ENCODE results near the gene EPHB6.

Gene EPHB6

GRCh38 chr7:142854372-142855113 lies at the start of gene EPHB6:
EPHB6 (plus strand) TSS chr7:142855076; CDS start chr7:142863228, 8,152 bp downstream.
- peak; percentile 52 for DNase-seq (ENCODE audit: low spot score)

DNA sequence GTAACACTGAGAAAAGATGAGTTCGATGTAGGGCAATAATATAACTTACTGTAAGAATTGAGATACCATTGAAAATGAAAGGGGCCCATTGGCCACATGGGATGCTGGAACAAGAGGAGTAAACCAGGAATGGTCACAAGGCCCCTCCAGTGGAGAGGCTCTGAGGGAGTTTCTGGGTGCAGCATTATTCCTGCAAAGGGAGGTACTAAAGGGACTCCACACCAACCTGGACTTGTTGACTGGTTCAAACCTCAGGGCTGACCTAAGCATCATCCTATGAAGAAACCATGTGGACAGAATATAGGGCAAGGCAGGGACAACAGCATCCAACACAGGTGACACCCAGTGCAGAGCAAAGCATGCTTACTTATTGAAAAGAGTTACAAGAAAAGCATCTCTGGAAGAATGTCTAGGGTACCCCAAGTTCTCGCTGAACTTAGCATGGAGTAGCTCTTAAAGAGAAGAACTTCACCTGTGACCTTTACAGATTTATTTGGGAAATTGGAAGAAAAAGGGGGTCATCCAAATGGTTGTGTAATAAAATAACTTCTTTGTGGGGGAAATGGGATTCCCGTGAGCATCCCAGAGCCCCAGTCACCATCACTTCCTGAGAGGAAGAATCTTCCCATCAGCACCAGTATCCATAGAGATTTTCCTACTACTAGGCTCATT lies 49.4 kb upstream of the EPHB6 start:
- DNase-seq (ENCODE audit: low spot score) = no peak

DNA sequence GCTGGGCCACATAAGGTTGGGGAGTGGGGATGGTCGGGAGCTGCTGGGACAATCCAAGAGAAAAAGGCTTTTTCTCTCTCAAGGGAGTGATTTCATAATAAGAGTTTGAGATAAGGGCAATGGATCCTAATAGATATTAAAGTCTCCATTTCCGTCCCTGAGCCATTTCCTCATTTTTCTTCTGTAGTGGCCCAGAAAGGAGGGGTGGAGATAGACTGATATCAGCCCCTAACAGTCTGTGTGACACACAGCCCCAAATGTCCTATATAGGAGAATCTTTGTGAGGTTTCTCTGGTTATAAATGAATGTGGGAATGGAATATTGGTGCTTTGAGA lies 48.9 kb upstream of the EPHB6 start:
- DNase-seq (ENCODE audit: low spot score) = no peak

GRCh38 chr7:142806957-142807356 lies 47.9 kb upstream of the EPHB6 start:
- DNase-seq (ENCODE audit: low spot score) = no peak

DNA sequence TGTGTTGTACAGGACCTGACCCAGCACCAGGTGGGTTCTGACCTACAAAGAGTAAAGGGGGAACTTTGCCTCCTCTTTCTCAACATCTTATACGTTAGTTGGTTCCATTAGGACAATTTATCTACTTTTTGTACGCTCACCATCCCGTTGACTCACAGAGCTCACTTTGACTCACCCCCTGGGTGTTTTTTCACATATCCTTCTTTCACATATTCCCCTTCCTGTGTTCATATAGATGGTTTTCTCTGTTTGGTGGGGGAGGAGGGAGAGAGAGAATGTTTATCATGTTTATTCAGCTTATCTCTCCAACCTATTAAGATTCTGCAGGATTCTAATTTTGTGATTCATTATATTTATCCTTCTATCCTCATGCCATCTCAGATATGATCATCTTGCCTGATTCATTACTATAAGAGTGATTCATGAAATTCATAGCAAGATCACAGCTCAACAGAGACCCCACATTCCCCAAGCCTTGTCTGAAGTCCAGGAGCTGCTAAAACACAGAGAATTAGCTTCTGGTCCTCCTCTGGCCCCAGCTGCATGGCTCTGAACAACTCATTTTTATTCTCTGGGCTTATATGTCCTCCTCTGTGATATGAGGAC lies 46.9 kb upstream of the EPHB6 start:
- DNase-seq (ENCODE audit: low spot score) = peak; percentile 88

GRCh38 chr7:142808461-142808801 lies 46.4 kb upstream of the EPHB6 start:
- no peak for DNase-seq (ENCODE audit: low spot score)

GRCh38 chr7:142808802-142809583 lies 45.9 kb upstream of the EPHB6 start:
- peak; percentile 98 for DNase-seq (ENCODE audit: low spot score)

DNA sequence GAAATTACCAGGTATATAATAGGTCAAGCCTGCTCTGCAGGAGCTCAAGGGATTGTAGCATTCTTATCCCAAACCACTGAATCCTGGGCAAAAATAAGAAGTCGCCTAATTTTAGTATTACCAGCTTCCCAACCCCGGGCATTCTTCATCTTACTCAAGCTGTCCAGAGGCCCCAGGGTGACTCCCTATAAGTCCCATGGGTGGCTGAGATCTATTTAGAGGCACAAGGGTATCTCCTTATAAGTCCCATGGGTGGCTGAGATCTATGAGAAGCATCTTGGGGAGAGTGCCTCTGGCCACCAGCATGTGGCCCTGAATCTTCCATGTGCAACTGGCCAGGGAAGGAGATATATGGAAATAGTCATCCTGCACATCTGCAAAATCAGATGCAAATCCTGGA lies 45.2 kb upstream of the EPHB6 start:
- DNase-seq (ENCODE audit: low spot score) = peak; percentile 35

DNA sequence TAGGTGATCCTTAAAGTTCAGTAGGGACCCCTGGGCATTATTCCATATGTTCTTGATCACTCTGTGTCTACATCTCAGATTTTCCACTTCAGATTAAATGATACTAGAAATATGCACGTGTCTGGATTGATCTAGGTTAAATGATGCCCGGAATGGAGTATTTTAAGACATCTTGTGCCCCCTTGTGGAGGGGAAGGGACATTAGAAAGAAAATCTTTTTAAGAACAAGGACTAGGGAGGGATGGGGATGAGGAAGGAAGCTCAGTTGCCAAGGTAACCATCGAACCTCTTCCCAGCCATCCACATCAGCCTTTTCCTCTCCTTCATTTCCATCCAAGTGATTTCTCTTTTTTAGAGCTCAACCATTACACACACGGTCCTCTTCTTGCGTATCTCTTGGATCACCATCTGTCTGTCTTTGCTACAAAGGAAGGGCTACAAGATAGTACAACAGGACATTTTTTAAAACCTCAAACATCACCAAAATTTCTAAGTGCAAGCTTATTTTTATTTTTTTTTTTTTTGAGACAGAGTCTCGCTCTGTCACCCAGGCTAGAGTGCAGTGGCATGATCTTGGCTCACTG lies 43.6 kb upstream of the EPHB6 start:
- DNase-seq (ENCODE audit: low spot score) = peak; percentile 83

DNA sequence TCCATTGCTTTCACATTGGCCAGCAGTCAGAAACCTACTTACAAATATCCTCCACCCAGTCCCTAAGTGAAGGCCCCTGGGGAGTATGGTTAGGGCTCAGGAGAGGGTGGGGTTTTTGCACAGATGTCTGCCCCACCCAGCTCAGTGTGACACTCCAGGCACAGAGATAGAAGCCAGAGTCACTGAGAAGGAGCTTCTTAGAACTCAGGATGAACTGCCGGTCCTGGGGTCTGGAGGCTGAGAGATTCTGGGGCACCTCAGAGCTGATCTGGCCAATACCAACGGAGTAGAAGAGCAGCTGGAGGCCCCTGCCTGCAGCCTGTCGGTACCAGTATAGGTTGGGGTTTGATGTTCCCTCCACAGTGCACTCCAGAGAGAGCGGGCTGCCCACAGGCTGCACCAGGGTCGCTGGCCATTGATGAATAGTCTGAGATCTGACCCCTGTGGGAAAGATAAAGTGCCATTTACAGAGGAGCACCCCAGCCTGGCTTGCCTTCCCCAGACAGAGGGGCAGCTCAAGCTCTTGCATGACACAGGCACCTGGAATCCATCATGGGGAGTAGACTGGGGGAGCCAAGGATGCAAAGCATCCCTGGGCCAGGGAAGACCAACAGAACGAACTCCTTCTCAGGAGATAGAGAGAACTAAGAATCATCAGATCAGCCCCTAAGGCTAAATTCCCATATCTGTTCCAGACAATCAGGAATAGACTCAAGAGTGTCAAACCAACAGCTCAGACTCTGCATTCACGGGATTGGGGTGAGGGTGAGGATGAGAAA lies 42.2 kb upstream of the EPHB6 start:
- peak; percentile 47 for DNase-seq (ENCODE audit: low spot score)

- DNase-seq (ENCODE audit: low spot score) = peak; percentile 60
Measured at GRCh38 chr7:142813226-142813625, 41.6 kb upstream of the EPHB6 start.

DNA sequence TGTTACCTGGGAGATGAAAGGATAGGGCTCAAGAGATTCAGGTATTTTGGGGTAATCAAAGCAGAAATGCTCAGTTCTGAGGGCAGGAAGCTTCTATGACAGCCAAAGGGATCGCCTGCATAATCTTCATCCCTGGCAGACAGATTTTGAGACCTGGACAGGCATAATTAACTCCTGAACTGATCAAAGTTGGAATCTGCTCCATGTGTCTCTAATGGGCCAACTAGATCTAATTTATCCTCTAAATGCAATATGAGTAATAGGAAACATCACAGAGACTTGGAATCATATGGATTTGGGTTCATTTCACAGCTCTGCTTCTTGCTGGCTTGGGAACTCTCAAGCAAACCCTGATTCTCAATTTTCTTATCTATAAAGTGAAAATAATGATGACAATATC lies 41.2 kb upstream of the EPHB6 start:
- no peak for DNase-seq (ENCODE audit: low spot score)

GRCh38 chr7:142814451-142814850 lies 40.4 kb upstream of the EPHB6 start:
- no peak for DNase-seq (ENCODE audit: low spot score)

GRCh38 chr7:142815134-142815533 lies 39.7 kb upstream of the EPHB6 start:
- no peak for DNase-seq (ENCODE audit: low spot score)

- DNase-seq (ENCODE audit: low spot score) = no peak
Measured at GRCh38 chr7:142817506-142817905, 37.4 kb upstream of the EPHB6 start.

GRCh38 chr7:142819530-142819929 lies 35.3 kb upstream of the EPHB6 start:
- DNase-seq (ENCODE audit: low spot score) = no peak

DNA sequence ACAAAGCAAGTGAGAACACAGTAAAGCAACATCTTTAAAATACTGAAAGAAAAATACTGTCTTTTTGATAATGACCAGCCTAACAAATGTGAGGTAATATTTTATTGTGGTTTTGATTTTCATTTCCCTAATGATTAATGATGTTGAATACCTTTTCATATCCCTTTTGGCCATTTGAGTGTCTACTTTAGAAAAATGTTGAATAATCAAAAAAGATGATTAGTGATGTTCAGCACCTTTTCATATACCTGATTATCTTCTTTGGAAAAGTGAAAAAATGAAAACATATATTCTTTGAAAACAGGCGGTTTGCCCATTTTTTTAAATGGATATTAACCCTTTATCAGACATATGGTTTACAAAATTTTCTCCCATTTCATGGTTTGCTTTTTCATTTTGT lies 32.2 kb upstream of the EPHB6 start:
- no peak for DNase-seq (ENCODE audit: low spot score)

DNA sequence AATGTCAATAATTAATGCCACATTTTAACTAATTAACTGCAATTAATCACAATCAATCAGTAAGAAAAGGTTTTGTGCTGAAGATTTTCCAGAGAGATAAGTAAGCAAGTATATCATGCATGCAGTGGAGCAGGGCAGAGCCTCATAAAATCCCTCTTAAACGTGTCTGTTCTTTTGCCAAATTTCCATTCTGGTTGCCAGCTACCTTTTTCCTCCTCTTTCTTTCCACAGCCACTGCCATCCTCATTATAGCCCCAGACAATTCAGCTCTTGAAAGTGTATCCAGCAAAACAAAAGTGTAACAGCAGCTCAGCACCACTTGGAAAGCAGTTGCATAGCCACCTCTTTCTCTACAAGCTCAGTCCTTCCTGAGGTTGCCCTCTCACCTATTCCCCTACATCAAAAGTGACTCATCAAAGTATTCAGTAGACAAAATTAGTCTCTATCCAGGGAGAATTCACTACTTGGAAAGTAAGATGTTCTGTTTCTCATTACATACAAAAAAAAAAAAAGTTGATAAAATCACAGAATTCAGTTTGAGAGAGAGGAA lies 26.9 kb upstream of the EPHB6 start:
- no peak for DNase-seq (ENCODE audit: low spot score)

- DNase-seq (ENCODE audit: low spot score) = no peak
Measured at GRCh38 chr7:142832417-142832816, 22.5 kb upstream of the EPHB6 start.

- no peak for DNase-seq (ENCODE audit: low spot score)
Measured at GRCh38 chr7:142833174-142834048, 21.5 kb upstream of the EPHB6 start.

All from CD4-positive, alpha-beta T cell treated with Interleukin-2 at 100 ng/mL for 4 hours (primary cell).